ENCODE data around the gene PEAK3.

DNA sequence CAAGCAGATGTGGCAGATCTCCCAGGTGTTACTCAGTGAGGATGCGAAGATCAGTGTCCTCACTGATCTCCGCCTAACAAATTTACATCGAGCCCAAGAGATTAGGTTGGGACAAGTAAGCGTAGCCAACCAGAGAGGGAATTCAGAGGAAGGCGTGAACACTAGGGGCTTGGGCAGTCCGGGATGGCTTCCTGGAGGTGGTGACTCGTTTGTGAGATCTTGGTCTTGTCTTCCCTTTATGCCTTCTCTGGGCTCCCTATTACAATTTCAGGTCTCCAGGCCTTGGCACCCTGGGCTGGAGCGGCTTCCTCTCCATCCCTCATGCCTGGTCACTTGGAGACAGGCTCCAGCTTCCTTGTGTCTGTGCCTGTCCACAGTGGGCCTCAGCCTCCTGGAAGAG lies 39.2 kb downstream of the PEAK3 start:
- no peak for TF ChIP-seq CTCF (IDR thresholded peaks at IDR 0.05)
- no peak for TF ChIP-seq POLR2A (IDR thresholded peaks at IDR 0.05)
- TF ChIP-seq EP300 (IDR thresholded peaks at IDR 0.05) = no peak
